GM12875 (cell line): ENCODE measurements around the gene CHAF1A.

Source experiments
- H3K4me3 ChIP-seq: one replicate; pipeline ENCODE4 v1.5.1; 2011; ENCODE audit warnings: low read depth, low read length, control low read depth
- TF ChIP-seq, protein P1 (sequence below): IDR thresholded peaks from 2 replicates; pipeline ENCODE4 v1.5.1; 2011; ENCODE audit warnings: low read depth, mild to moderate bottlenecking, control low read depth, inconsistent platforms, low read length, moderate library complexity, borderline replicate concordance; ENCODE audit not compliant: insufficient read depth

Gene CHAF1A

DNA sequence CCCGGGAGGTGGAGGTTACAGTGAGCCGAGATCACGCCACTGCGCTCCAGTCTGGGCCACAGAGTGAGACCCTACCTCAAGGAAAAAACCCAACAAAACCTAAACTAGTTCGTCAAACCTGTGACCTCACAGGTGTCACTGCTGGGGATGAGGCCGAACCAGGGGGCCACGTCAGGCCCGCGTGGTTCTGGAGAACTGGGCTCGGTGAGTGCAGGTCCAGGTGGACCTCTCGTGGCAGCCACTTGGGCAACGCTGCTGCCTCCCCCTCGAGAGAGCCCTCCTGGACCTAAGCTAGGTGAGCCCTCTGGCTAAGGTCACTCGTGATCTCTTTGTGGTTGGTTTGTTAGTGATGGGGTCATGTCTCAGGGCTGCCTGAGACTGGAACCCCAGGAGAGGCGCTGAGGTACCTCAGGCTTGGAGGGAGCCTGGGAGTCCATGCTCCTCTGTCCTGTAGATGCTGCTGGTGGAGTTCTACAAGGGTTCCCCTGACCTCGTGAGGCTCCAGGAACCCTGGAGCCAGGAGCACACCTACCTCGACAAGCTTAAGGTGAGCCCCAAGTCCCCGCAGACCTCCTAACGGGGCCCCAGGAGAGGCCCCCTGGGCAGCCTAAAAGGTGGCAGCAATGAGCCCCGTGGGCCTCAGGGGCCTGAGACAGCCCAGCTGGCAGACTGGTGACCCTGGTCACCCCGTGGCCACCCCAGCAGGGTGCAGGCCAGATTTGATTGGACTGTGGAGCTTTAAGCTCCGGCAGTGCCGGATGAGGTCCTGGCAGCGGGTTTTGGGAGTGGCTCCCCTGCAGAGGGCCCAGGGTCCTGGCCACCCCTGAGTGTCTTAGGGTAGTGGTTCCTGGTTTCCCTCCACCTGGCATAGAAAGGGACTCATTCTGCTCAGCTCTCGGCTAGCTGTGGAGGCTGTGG, 43.5 kb upstream of the CHAF1A start:
- H3K4me3 ChIP-seq, result no peak overlapping the region
- TF ChIP-seq, protein P1, sequence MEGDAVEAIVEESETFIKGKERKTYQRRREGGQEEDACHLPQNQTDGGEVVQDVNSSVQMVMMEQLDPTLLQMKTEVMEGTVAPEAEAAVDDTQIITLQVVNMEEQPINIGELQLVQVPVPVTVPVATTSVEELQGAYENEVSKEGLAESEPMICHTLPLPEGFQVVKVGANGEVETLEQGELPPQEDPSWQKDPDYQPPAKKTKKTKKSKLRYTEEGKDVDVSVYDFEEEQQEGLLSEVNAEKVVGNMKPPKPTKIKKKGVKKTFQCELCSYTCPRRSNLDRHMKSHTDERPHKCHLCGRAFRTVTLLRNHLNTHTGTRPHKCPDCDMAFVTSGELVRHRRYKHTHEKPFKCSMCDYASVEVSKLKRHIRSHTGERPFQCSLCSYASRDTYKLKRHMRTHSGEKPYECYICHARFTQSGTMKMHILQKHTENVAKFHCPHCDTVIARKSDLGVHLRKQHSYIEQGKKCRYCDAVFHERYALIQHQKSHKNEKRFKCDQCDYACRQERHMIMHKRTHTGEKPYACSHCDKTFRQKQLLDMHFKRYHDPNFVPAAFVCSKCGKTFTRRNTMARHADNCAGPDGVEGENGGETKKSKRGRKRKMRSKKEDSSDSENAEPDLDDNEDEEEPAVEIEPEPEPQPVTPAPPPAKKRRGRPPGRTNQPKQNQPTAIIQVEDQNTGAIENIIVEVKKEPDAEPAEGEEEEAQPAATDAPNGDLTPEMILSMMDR, result no peak

DNA sequence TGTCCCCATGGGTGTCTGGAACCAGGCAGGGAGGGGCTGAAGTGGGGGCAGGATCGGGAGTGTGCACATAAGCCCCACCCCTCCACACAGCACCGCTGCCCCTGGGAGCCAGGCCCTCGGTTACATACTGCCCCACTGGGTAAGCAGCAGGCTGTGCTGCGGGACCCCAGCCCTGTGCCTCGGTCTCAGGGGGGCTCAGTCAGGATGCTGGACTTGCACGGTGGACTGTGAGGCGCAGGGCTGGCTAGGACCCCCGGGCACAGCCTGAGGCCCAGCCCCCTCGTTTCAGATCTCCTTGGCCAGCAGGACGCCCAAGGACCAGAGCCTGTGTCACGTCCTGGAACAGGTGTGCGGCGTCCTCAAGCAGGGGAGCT, 42.8 kb upstream of the CHAF1A start:
- TF ChIP-seq, protein P1, result no peak

DNA sequence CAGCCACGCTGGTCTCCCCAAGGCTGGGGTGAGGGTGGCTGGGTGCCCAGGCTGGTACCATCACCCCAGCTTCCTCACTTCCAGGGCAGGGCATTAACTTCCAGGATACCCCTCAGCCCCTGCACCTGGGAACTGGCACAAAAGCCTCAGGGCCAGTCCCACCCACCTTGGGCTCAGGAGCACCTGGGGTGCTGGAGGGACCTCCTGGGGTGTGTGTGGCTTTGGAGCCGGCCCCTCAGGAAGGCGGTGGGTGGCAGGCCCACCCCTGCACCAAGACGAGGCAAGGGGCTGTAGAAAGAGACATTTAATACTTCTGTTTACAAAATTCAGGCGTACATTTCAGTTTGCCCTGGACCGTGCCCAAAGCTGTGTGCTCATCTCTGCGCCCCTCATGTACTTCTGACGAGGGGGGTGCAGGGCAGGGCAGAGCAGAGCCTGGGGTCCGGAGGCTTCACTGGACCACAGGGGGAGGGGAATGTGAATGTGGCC, 42.3 kb upstream of the CHAF1A start:
- TF ChIP-seq, protein P1, result no peak
- H3K4me3 ChIP-seq, result no peak overlapping the region

More for the DNA sequence above, 42.8 kb upstream of the CHAF1A start:
- no peak overlapping the region for H3K4me3 ChIP-seq

DNA sequence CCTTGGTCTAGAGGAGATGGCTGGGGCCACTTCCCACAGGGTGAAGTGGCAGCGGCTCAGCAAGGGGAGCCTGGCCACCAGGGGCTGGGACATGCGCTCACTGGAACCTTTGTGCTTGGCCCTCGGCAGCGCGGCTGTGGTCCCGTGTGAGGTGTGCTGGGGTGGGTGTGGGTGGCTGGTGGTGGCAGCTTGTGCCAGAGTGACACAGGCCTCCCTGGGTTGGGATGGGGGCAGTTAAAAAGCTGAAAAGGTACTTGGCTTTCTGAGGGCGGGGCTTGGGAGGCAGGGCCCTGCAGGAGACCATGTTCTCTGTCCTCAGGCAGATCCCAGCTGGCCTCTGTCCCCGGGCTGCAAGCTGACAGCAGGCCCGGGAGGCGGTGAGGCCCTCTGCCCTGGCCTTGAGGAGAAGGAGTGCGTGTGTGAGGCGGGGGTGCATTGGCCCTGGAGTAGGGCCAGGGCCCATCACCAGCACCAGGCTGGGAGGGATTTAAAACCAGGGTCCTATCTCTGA, 41.7 kb upstream of the CHAF1A start:
- H3K4me3 ChIP-seq, result no peak overlapping the region
- TF ChIP-seq, protein P1, result no peak

DNA sequence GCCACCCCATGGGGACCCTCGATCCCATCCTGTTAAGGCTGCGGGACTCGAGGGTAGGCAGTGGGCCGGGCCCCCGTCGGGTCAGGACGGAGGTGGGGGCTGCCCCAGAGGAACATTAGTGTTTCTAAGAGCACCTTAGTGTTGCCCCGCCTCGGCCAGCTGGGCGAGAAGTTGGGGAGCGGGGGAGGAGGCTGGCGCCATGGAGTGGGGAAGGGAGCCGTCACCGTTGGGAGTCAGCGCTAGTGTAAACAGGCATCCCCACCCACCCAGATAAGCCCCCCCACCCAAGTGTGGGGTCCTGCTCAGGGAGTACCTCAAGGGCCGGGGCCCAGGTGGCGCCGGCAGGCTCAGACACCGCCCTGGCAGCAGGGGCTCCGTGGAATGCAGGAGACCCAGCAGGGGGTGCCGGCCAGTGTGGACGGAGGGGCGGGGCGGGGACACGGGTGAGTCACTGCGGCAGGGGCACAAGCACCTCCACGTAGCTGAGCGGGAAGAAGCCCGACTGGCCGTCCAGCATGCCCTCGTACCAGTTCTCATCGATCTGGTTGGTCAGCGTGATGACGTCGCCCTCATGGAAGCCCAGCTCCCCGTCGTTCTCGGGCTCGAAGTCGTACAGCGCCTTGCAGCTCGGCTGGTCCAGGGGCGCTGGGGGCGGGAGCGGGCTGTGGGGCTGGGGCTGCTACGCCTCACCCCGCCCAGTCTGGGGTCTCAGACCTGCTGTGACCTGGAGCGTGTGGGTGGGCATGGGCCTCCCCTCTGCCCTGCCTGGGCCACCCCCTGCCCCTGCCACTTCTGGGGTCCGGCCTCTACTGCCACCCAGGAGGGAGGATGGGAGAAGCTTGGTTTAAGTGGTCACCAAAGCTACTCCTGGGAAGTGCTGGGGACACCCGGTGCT, 41.0 kb upstream of the CHAF1A start:
- H3K4me3 ChIP-seq, result no peak overlapping the region
- TF ChIP-seq, protein P1, result no peak

DNA sequence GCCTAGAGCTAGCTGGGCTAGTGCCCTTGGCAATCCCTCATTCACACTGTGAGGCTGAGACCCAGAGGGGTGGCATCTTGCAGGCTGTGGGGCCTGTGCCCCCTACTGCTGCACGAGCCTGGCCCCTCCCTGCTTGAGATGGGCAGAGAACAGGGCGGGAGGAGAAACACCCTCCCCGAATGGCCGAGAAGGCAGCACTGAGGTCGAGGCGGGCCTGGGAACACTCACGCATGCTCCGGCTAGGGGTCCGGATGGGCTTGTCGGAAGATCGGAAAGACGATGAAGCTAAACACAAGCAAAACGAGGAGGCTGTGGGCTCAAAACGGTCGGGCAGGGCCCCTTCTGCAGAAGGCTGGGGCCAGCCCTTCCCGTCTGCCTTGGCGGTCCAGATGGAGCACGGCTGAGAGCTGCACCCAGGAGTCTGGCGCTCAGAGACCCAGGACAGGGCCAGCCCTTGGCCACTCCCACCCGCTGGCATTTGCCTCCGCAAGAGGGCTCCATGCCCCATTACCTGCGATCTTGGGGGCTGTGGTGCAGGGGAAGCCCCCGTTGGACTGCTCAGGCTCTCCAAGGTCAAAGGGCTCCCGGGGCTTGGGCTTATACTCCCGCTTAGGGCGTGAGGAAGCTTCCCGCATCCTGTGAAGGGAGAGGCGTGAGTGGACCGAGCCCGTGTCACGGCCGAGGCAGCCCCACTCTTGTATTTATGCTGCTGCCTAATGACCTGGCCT, 40.2 kb upstream of the CHAF1A start:
- TF ChIP-seq, protein P1, result no peak

More for the DNA sequence above, 40.2 kb upstream of the CHAF1A start:
- no peak overlapping the region for H3K4me3 ChIP-seq
